ENCODE data around the gene SENP7. TPM values are rescaled to one million over a fixed set of nuclear protein-coding genes. Genes with fewer than 3 reads are reported as not detected.
A peak's percentile ranks its signal among the peaks of the same experiment; 100 is the strongest.

The SENP7 gene
- total RNA-seq, 2 experiments from 2014 or later: 15.8 to 18.4 TPM

GRCh38 chr3:101535221-101535620, 22.2 kb upstream of the SENP7 start:
- H3K4me1 Mint-ChIP-seq (ENCODE audit: low read depth): peaks cover 24% of the 10 kb centered on the region
- POLR2A ChIA-PET: no interaction called here
- H3K36me3 Mint-ChIP-seq: no peaks in the 10 kb centered on the region
- H3K27me3 Mint-ChIP-seq: no peaks in the 10 kb centered on the region
- no peak overlapping the region for H3K27ac Mint-ChIP-seq
- intact Hi-C loops (cut with micrococcal nuclease): no loop called here
- H3K4me3 Mint-ChIP-seq: no peak overlapping the region
- DNase-seq: no peak
- peaks cover 17% of the 10 kb centered on the region for H3K9me3 Mint-ChIP-seq
- CTCF ChIA-PET: interaction anchor here (2.0 kb wide), 1 partner anchor 17 kb away, joined by 5 read pairs; no protein-coding TSS in a partner anchor

GRCh38 chr3:101533603-101533968, 20.6 kb upstream of the SENP7 start:
- no peak for DNase-seq
- intact Hi-C loops (cut with micrococcal nuclease): no loop called here
- POLR2A ChIA-PET: no interaction called here
- Mint-ChIP-seq H3K27ac (no peak overlapping the region), H3K4me3 (no peak overlapping the region), H3K4me1 (ENCODE audit: low read depth) (peaks cover 34% of the 10 kb centered on the region), H3K36me3 (no peaks in the 10 kb centered on the region), H3K9me3 (peaks cover 11% of the 10 kb centered on the region), H3K27me3 (no peaks in the 10 kb centered on the region)
- CTCF ChIA-PET: interaction anchor here (2.0 kb wide), 1 partner anchor 15 kb away, joined by 5 read pairs; no protein-coding TSS in a partner anchor

GRCh38 chr3:101532783-101533602, 20.0 kb upstream of the SENP7 start:
- H3K4me1 Mint-ChIP-seq (ENCODE audit: low read depth): peaks cover 34% of the 10 kb centered on the region
- no peak overlapping the region for H3K4me3 Mint-ChIP-seq
- H3K27ac Mint-ChIP-seq: no peak overlapping the region
- intact Hi-C loops (cut with micrococcal nuclease): no loop called here
- H3K27me3 Mint-ChIP-seq: no peaks in the 10 kb centered on the region
- POLR2A ChIA-PET: no interaction called here
- H3K9me3 Mint-ChIP-seq: peaks cover 10% of the 10 kb centered on the region
- H3K36me3 Mint-ChIP-seq: no peaks in the 10 kb centered on the region
- CTCF ChIA-PET: interaction anchor here (2.0 kb wide), 1 partner anchor 14 kb away, joined by 5 read pairs; no protein-coding TSS in a partner anchor
- DNase-seq: no peak

GRCh38 chr3:101531473-101532086, 18.6 kb upstream of the SENP7 start:
- peak; percentile 16 for DNase-seq
- Mint-ChIP-seq H3K9me3 (peaks cover 10% of the 10 kb centered on the region), H3K27ac (peak overlapping the region; percentile 53), H3K36me3 (no peaks in the 10 kb centered on the region), H3K4me3 (no peak overlapping the region), H3K27me3 (no peaks in the 10 kb centered on the region), H3K4me1 (ENCODE audit: low read depth) (peaks cover 34% of the 10 kb centered on the region)
- CTCF ChIA-PET: no interaction called here
- intact Hi-C loops (cut with micrococcal nuclease): loop anchor here (1.0 kb wide), 2 partner anchors 12 to 13 kb away; no protein-coding TSS in a partner anchor
- POLR2A ChIA-PET: no interaction called here

- H3K4me3 Mint-ChIP-seq: no peak overlapping the region
- no peak for DNase-seq
- no peaks in the 10 kb centered on the region for H3K36me3 Mint-ChIP-seq
- H3K4me1 Mint-ChIP-seq (ENCODE audit: low read depth): peaks cover 34% of the 10 kb centered on the region
- H3K27ac Mint-ChIP-seq: peak overlapping the region; percentile 53
- intact Hi-C loops (cut with micrococcal nuclease): loop anchor here (1.0 kb wide), 2 partner anchors 12 to 13 kb away; no protein-coding TSS in a partner anchor
- CTCF ChIA-PET: no interaction called here
- peaks cover 10% of the 10 kb centered on the region for H3K9me3 Mint-ChIP-seq
- H3K27me3 Mint-ChIP-seq: no peaks in the 10 kb centered on the region
- POLR2A ChIA-PET: interaction anchor here (0.5 to 1.9 kb wide), 4 partner anchors 10 to 143 kb away, joined by 3 to 8 read pairs (median 3); no protein-coding TSS in a partner anchor
These were observed 17.7 kb upstream of the SENP7 start for GRCh38 chr3:101530686-101531047.

- peaks cover 12% of the 10 kb centered on the region for H3K9me3 Mint-ChIP-seq
- no peak for DNase-seq
- intact Hi-C loops (cut with micrococcal nuclease): no loop called here
- POLR2A ChIA-PET: interaction anchor here (0.5 to 1.9 kb wide), 5 partner anchors 9 to 144 kb away, joined by 3 to 8 read pairs (median 3); no protein-coding TSS in a partner anchor
- CTCF ChIA-PET: no interaction called here
- H3K36me3 Mint-ChIP-seq: no peaks in the 10 kb centered on the region
- peaks cover 34% of the 10 kb centered on the region for H3K4me1 Mint-ChIP-seq (ENCODE audit: low read depth)
- no peak overlapping the region for H3K4me3 Mint-ChIP-seq
- H3K27ac Mint-ChIP-seq: peak overlapping the region; percentile 48
- H3K27me3 Mint-ChIP-seq: no peaks in the 10 kb centered on the region
These were observed 17.0 kb upstream of the SENP7 start for GRCh38 chr3:101529816-101530685.

GRCh38 chr3:101527906-101528305, 14.9 kb upstream of the SENP7 start:
- CTCF ChIA-PET: no interaction called here
- no peaks in the 10 kb centered on the region for H3K36me3 Mint-ChIP-seq
- intact Hi-C loops (cut with micrococcal nuclease): no loop called here

GRCh38 chr3:101527441-101527840, 14.4 kb upstream of the SENP7 start:
- H3K27ac Mint-ChIP-seq: no peak overlapping the region
- no peak overlapping the region for H3K4me3 Mint-ChIP-seq
- ChIA-PET POLR2A (no interaction called here), CTCF (no interaction called here)
- intact Hi-C loops (cut with micrococcal nuclease): no loop called here
- peaks cover 14% of the 10 kb centered on the region for H3K9me3 Mint-ChIP-seq
- DNase-seq: no peak
- H3K27me3 Mint-ChIP-seq: no peaks in the 10 kb centered on the region
- H3K4me1 Mint-ChIP-seq (ENCODE audit: low read depth): peaks cover 32% of the 10 kb centered on the region
- no peaks in the 10 kb centered on the region for H3K36me3 Mint-ChIP-seq

More at GRCh38 chr3:101527906-101528305, 14.9 kb upstream of the SENP7 start:
- no peaks in the 10 kb centered on the region for H3K27me3 Mint-ChIP-seq
- no peak for DNase-seq
- peaks cover 14% of the 10 kb centered on the region for H3K9me3 Mint-ChIP-seq
- H3K27ac Mint-ChIP-seq: no peak overlapping the region
- POLR2A ChIA-PET: no interaction called here
- H3K4me1 Mint-ChIP-seq (ENCODE audit: low read depth): peaks cover 34% of the 10 kb centered on the region
- no peak overlapping the region for H3K4me3 Mint-ChIP-seq

GRCh38 chr3:101521211-101521701, 8.2 kb upstream of the SENP7 start:
- Mint-ChIP-seq H3K4me3 (peak overlapping the region; percentile 49), H3K36me3 (no peaks in the 10 kb centered on the region), H3K27me3 (no peaks in the 10 kb centered on the region), H3K27ac (peak overlapping the region; percentile 60), H3K9me3 (peaks cover 4% of the 10 kb centered on the region), H3K4me1 (ENCODE audit: low read depth) (peaks cover 42% of the 10 kb centered on the region)
- ChIA-PET POLR2A (interaction anchor here (0.7 to 2.6 kb wide), 4 partner anchors 9 to 138 kb away, joined by 4 to 8 read pairs (median 6); partner anchors contain the start of gene TRMT10C), CTCF (no interaction called here)
- DNase-seq: no peak
- intact Hi-C loops (cut with micrococcal nuclease): no loop called here

GRCh38 chr3:101519685-101520365, 6.8 kb upstream of the SENP7 start:
- CTCF ChIA-PET: interaction anchor here (0.6 to 2.4 kb wide), 3 partner anchors 29 to 54 kb away, joined by 3 to 9 read pairs (median 4); partner anchors contain the start of genes PCNP and TRMT10C
- POLR2A ChIA-PET: interaction anchor here (1.0 to 2.6 kb wide), 7 partner anchors 10 to 54 kb away, joined by 4 to 18 read pairs (median 10); partner anchors contain the start of genes PCNP and TRMT10C
- peak overlapping the region; percentile 49 for H3K4me3 Mint-ChIP-seq
- intact Hi-C loops (cut with micrococcal nuclease): loop anchor here (2.0 to 5.0 kb wide), 7 partner anchors 53 to 1118 kb away; partner anchors contain the start of genes CEP97, LNP1, TFG and TOMM70
- H3K27me3 Mint-ChIP-seq: no peaks in the 10 kb centered on the region
- H3K36me3 Mint-ChIP-seq: no peaks in the 10 kb centered on the region
- peaks cover 42% of the 10 kb centered on the region for H3K4me1 Mint-ChIP-seq (ENCODE audit: low read depth)
- DNase-seq: no peak
- H3K27ac Mint-ChIP-seq: peak overlapping the region; percentile 40
- H3K9me3 Mint-ChIP-seq: peaks cover under 1% of the 10 kb centered on the region

GRCh38 chr3:101518421-101518871, 5.4 kb upstream of the SENP7 start:
- Mint-ChIP-seq H3K27me3 (no peaks in the 10 kb centered on the region), H3K9me3 (no peaks in the 10 kb centered on the region), H3K36me3 (no peaks in the 10 kb centered on the region), H3K27ac (peak overlapping the region; percentile 93), H3K4me3 (peak overlapping the region; percentile 65), H3K4me1 (ENCODE audit: low read depth) (peaks cover 48% of the 10 kb centered on the region)
- peak; percentile 69 for DNase-seq
- POLR2A ChIA-PET: interaction anchor here (0.7 to 2.3 kb wide), 11 partner anchors 9 to 168 kb away, joined by 3 to 18 read pairs (median 5); partner anchors contain the start of genes PCNP, RPL24 and TRMT10C
- CTCF ChIA-PET: interaction anchor here (0.7 to 2.4 kb wide), 9 partner anchors 16 to 169 kb away, joined by 3 to 9 read pairs (median 4); partner anchors contain the start of genes PCNP and TRMT10C
- intact Hi-C loops (cut with micrococcal nuclease): loop anchor here (1.0 to 5.0 kb wide), 15 partner anchors 13 to 1116 kb away; partner anchors contain the start of genes CEP97, LNP1, TFG and TOMM70
